GM18861 (cell line): ENCODE data around the gene POU2F2.
A peak's percentile ranks its signal among the peaks of the same experiment; 100 is the strongest.

Experiments used
- ATAC-seq: cut with Tn5 transposase; IDR thresholded peaks from one replicate; pipeline ENCODE4 v1.9.1; 2021; ENCODE audit not compliant: unreplicated experiment

POU2F2 gene

DNA sequence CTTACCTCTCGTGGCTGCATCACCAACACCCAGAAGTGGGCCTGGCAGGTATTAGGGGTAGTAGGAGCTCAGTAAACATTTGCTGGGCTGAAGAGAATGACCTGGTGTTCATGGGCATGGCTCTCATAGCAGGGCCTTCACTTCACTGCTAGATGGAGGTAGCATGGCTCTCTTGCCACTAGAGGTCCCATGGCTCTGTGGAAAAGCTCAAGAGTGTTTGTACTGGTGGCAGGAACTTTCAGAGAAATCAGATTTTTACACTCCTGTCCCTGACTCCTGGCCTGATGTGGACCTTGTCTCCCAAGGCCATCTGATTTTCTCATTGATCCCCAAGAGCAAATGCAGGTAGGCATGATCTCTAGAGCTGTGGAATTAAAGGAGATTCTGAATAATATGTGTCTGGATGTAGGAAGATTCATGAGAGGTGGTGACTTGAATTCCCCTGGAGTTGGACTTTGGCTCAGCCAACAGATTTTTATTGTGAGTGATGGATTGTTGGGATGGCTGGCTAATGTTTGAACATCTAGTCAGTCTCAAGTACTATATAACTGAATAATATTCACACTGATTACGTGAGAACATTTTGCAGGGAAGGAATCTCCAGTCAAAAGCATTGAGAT lies 50.6 kb downstream of the POU2F2 start:
- no peak for ATAC-seq

DNA sequence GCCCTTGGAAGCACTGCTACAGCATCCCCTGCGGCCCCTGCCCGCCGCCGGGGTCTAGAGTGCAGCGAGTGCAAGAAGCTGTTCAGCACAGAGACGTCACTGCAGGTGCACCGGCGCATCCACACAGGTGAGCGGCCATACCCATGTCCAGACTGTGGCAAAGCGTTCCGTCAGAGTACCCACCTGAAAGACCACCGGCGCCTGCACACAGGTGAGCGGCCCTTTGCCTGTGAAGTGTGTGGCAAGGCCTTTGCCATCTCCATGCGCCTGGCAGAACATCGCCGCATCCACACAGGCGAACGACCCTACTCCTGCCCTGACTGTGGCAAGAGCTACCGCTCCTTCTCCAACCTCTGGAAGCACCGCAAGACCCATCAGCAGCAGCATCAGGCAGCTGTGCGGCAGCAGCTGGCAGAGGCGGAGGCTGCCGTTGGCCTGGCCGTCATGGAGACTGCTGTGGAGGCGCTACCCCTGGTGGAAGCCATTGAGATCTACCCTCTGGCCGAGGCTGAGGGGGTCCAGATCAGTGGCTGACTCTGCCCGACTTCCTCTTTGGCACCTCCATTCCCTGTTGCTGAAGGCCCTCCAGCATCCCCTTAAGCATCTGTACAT lies 51.4 kb downstream of the POU2F2 start:
- ATAC-seq, result no peak

DNA sequence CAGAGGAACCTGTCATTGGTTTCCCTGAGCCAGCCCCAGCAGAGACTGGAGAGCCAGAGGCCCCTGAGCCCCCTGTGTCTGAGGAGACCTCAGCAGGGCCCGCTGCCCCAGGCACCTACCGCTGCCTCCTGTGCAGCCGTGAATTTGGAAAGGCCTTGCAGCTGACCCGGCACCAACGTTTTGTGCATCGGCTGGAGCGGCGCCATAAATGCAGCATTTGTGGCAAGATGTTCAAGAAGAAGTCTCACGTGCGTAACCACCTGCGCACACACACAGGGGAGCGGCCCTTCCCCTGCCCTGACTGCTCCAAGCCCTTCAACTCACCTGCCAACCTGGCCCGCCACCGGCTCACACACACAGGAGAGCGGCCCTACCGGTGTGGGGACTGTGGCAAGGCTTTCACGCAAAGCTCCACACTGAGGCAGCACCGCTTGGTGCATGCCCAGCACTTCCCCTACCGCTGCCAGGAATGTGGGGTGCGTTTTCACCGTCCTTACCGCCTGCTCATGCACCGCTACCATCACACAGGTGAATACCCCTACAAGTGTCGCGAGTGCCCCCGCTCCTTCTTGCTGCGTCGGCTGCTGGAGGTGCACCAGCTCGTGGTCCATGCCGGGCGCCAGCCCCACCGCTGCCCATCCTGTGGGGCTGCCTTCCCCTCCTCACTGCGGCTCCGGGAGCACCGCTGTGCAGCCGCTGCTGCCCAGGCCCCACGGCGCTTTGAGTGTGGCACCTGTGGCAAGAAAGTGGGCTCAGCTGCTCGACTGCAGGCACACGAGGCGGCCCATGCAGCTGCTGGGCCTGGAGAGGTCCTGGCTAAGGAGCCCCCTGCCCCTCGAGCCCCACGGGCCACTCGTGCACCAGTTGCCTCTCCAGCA lies 52.1 kb downstream of the POU2F2 start:
- no peak for ATAC-seq

DNA sequence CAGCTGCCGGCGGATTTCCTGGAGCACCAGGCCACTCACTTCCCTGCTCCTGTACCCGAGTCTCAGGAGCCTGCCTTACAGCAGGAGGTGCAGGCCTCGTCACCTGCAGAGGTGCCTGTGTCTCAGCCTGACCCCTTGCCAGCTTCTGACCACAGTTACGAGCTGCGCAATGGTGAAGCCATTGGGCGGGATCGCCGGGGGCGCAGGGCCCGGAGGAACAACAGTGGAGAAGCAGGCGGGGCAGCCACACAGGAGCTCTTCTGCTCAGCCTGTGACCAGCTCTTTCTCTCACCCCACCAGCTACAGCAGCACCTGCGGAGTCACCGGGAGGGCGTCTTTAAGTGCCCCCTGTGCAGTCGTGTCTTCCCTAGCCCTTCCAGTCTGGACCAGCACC lies 53.0 kb downstream of the POU2F2 start:
- no peak for ATAC-seq

DNA sequence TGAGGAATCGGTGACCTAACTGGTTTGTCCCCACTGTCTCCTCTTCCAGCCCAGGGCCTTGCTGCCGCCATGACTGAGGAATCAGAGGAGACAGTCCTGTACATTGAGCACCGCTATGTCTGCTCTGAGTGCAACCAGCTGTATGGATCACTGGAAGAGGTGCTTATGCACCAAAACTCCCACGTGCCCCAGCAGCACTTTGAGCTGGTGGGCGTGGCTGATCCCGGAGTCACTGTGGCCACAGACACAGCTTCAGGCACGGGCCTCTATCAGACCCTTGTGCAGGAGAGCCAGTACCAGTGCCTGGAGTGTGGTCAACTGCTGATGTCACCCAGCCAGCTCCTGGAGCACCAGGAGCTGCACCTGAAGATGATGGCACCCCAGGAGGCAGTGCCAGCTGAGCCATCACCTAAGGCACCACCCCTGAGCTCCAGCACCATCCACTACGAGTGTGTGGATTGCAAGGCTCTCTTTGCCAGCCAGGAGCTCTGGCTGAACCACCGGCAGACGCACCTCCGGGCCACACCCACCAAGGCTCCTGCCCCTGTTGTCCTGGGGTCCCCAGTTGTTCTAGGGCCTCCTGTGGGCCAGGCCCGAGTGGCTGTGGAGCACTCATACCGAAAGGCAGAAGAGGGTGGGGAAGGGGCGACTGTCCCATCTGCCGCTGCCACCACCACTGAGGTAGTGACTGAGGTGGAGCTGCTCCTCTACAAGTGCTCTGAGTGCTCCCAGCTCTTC lies 53.5 kb downstream of the POU2F2 start:
- ATAC-seq, result no peak

DNA sequence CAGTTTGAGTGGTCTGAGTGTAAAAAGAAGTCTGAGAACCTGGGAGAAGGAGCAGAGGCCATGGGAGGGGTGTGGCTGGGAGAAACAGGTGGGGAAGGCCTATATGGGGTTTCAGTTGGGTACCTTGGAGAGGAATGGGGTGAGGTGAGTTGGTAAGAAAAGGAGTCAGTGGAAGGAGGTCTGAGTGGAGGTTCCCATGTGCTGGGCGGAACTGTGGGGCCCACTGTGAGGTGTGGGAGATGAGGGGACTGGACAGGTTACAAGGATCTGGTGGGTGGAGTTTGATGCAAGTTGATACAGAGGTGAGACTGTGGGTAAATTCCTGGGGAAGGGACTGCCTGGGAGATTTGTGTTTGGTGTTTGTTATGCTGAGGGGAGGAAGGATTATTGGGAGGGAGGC lies 54.2 kb downstream of the POU2F2 start:
- ATAC-seq, result no peak

DNA sequence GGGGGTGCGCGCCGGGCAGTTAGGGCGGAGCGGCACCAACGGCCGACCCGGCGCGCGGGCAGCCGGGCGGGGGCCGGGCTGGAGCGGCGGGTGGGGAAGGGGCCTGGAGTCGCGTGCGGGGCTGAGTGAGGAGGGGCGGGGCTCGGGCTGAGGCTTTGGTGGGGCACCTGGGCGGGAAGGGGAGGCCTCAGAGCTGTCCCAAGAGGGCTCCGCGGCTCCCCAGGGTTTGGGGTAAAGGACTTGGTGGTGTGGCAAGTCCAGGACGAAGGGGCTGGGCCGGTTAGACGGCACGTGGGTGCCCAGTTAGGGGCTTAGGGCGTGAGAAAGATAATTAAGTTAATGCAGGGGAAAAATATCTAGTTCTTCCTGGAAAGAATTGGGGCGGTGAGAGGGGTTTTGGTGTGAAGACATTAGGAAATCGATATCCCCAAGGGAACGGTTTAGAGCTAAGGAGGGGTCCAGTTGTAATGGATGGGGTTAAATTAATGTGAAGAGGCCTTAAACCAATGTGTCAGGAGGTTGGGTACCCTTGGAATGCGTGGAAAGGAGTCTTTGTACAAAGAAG lies 55.8 kb downstream of the POU2F2 start:
- ATAC-seq, result no peak

DNA sequence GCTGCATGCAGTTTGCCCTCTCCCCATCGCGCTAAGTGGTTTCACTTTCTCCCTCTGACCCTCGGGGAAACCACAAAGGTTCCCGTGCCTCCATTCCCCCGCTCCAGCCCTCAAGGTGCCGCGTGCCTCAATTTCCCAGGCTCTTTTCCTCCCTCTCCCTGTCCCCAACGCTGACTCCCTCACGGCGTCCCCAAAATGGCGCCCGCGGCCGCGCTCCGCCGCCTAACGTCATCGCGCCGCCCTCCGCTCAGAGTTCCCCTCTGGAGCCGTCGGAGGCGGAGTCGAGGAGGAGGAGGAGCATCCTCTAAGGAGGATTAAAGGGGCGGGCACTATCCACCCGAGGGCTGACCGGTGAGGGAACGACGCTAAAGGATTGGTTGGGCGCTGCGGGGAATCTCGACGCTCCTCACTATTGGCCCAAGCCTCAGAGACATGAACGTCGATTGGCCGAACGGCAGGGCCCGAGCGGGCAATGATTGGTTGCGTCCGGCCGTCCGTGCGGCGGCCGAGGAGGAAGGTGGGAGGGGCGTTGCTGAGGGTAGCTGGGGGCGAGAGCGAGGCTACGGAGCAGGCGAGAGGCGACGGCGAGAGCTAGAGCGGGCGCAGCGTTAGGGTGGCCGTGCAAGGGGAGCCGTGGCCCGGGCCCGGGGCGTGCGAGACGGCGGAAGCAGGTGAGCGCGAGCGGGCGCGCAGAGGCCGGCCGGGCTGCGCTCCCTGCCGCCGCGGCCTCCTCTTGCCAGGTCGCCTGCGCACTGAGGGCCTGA lies 56.4 kb downstream of the POU2F2 start, which contains the start of gene ZNF574:
Gene ZNF574, plus strand, starts transcription at position 551 of the 764 bp plus-strand sequence. CDS start 2,441 bp downstream, outside the sequence.
- peak; percentile 89 for ATAC-seq

- no peak for ATAC-seq
These were observed 57.0 kb downstream of the POU2F2 start for GRCh38 chr19:42075364-42075615.

DNA sequence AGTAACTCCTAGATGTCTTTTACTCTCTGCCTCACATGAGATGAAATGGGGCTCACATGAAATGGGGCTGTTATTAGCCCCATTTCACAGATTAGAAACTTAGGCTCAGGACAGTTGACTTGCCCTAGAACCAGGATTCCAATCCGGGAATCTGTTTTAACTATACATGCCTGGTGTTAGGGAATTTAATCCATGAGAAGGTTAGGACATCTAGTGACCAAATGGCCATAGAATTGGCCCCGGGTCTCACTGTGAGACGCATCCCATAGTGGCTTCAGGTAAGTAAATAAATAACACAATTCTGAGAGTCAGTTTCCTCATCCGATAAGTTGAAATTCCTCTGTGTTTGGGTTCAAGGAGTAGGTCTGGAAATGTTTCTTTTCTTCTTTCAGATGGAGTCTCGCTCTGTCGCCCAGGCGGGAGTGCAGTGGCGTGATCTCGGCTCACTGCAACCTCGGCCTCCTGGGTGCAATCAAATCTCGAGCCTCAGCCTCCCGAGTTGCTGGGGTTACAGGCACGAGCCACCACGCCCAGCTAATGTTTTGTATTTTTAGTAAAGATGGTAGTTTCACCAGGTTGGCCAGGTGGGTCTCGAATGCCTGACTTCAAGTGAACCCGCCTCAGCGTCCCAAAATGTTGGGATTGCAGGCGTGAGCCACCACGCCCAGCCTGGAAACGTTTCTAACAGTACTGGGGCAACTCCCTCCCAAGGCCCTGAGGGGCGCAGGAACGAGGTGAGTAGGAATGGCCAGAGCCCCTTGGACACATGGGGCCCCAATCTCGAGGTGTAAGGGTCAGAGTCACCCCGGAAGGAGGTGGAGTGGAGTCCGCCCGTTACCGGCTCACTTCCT lies 57.5 kb downstream of the POU2F2 start:
- ATAC-seq, result no peak

- ATAC-seq, result no peak
These were observed 61.0 kb downstream of the POU2F2 start for GRCh38 chr19:42071247-42071646.

DNA sequence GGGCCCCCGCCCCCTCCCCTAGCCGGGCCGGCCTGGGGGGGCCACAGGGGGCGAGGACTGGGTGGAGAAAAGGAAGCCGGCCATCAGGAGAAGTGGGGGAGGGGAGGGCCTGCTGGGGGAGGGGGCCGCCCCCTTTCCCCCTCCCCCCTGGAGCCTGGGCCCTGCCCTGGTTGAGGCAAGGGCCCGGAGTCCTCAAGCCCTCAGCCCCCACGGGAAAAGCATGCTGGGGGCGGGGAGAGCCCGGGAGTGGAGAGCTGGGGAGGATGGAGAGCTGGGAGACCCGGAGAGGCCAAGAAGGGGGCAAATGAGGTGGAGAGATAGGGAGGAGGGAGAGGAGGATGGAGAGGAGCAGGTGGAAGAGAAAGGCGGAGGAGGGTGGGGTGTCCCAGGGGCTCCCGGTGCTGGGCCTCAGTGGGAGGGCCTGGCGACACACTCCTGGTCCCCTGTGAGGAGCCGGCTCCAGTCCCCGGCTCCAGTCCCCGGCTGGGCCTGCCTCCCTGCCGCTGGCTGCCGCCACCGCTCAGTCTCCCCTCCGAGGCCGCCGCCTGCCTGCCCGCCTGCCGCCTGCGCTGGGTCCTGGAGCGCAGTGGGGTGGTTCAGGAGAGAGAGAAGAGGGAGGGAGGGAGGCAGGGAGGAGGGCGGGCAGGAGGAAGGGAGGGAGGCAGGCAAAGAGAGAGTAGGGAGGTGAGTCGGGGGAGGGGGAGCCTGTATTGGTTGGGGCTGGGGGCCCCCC lies 62.5 kb downstream of the POU2F2 start, which contains the start of gene GRIK5:
Gene GRIK5, minus strand, starts transcription at position 588 of the 733 bp plus-strand sequence. CDS start 4,436 bp downstream, outside the sequence.
- no peak for ATAC-seq

DNA sequence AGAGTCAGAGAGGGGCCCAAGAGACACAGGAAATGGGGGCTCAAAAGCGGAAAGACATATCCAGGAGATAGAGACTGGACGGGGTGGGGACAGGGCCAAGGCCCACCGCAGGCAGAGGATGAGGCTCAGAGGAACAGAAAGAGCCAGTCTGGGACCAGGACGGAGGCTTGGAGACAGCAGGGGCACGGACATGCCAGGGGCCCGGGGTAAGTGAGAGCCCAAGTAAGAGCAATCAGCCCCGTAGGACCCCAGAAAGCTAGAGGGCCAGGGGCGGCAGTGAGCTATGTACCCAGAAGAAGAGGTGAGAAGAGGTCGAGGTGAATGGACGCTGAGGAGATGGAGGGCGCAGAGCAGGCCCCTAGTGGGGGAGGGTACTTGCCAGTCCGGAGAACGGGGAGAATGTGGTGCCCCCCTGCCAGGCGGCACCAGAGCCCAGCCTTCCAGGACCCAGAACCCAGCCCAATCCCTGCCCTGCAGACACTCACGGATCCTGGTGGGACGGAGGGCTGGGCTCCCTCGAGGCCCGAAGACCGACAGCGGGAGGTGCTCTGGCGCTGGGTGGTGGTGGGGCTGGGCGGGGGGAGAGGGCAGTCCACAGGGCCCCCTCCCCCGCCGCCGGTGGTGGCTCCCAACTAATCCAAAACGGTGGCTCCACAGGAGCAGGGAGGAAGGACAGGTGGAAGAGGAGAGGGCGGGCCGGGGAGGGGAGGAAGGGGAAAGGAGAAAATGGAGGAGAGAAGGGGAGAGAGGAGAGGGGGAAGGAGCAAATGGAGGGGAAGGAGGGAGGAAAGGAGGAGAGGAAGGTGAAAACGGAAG lies 63.3 kb downstream of the POU2F2 start:
- ATAC-seq, result no peak

DNA sequence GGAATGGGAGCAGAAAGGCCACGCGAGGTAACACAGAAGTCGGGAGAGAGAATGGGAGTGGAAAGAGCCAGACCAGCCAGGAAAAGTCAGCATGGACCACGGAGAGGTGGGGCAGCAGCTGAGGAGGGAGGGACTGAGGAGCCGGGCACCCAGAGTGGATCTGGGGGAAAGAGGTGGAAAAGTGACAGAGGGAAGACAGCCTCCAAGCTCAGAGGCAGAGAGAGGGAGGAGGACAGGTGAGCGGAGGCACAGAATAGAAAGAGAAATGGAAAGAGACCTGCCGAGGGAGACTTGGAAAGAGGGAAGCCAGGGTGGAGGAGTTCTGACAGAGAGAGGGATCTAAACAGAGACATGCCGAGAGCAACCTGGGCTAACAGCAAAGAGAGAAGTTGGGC lies 63.9 kb downstream of the POU2F2 start:
- no peak for ATAC-seq

GRCh38 chr19:42067315-42067888 lies 64.8 kb downstream of the POU2F2 start:
- ATAC-seq, result no peak

- ATAC-seq, result no peak
These were observed 66.0 kb downstream of the POU2F2 start for GRCh38 chr19:42066075-42066754.

DNA sequence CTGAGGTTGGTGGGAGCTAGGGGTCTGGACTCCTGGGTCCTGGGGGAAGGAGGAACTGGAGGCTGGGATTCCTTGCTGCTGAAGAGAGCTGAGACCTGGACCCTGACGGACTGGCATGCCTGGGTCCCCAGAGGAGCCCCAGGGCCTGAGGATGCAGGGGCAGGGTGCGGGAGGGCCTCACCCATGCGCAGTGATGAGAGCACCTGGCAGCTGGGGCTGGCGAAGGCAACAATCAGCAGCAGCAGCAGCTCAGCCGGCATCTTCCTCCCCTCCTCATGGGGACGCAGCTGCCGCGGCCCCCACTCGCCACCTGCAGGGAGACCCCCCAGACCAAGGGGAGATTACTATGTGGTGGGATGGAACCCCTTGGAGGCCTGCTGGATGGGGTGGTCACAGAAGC lies 66.7 kb downstream of the POU2F2 start:
- no peak for ATAC-seq
